ENCODE results near the gene DAPL1.
"Not testable (repeated sequence)": the region's sequence is repeated elsewhere in the genome, so short reads cannot be mapped to it uniquely, and the experiment has no call there.

DAPL1 gene

DNA sequence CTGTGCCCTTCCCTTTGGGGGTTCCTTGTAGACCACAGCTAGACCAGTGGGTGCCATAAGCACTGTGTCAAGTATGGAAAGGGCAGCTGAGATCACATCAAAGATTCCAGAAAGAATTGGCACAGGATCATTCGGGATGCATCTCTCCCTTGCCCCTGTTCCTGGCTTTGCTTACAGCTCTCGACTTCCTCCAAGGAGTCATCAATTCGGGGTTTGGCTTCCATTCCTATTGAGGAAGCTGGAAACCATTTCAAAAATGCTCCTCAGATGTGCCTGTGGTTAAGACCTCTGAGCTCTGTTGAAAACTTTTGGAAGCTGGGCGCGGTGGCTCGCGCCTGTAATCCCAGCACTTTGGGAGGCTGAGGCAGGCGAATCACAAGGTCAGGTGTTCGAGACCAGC is 65.1 kb downstream of the DAPL1 start:
- H3K4me1 Mint-ChIP-seq (ENCODE audit: low read depth); H3K4me3 Mint-ChIP-seq; H3K9me3 Mint-ChIP-seq; H3K36me3 Mint-ChIP-seq (ENCODE audit: low read depth); intact Hi-C loops (cut with micrococcal nuclease); H3K27me3 Mint-ChIP-seq; H3K27ac Mint-ChIP-seq: not testable (repeated sequence)

DNA sequence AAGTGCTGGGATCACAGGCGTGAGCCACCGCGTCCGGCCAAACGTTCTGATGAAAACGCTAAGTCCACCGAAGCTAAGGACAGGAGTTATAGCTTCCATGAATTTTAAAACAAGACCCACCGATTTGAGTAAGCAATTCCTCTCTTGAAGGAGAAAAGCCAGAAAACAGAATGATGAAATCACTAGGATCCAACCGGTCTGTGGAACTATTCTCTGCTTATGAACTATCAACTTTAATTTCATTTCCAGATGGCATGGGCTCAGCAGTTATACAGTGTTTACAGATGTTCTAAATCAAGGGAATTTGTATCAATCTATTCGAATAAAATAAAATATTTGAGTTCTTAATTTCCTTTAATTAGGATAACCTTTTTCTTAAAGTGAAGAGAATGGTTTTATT is 66.5 kb downstream of the DAPL1 start:
- H3K9me3 Mint-ChIP-seq; H3K27ac Mint-ChIP-seq; H3K4me3 Mint-ChIP-seq; H3K36me3 Mint-ChIP-seq (ENCODE audit: low read depth); H3K27me3 Mint-ChIP-seq; intact Hi-C loops (cut with micrococcal nuclease); H3K4me1 Mint-ChIP-seq (ENCODE audit: low read depth): not testable (repeated sequence)

DNA sequence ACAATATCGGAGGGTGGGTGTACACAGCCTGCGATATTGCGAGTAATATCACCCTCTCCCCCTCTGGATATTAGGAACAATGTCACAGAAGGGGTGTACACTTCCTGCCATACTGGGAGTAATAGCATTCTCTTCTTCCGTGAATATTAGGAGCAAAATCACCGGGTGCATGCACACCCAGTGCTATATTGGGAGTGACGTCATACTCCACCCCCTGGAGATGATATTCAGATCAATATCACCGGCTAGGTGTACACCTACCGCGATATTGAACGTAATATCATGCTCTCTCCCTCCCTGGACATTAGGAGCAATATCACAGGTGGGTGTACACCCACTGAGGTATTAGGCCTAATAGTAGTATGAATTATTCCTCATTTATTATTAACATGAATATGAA is 70.4 kb downstream of the DAPL1 start:
- H3K27me3 Mint-ChIP-seq; H3K27ac Mint-ChIP-seq; H3K36me3 Mint-ChIP-seq (ENCODE audit: low read depth); intact Hi-C loops (cut with micrococcal nuclease); H3K4me1 Mint-ChIP-seq (ENCODE audit: low read depth); H3K4me3 Mint-ChIP-seq; H3K9me3 Mint-ChIP-seq: not testable (repeated sequence)

Data from dendritic cell treated with granulocyte-macrophage colony-stimulating factor and Interleukin-4, amounts not matched to agents 40 ng/mL and 50 ng/mL, for 4 days (primary cell).